Right atrium auricular region (tissue), 2 donors: Measurements from ENCODE around the gene ATP5PD. TPM values are rescaled to one million over a fixed set of nuclear protein-coding genes. Genes with fewer than 3 reads are reported as not detected.

Experiments
- DNase-seq: peaks from one replicate; pipeline ENCODE4 v3.0.0-alpha.2; 2019; ENCODE audit warnings: low spot score
- H3K27ac ChIP-seq, 2 donors: fragments of 200-600 bp; sonication (generic); 1 replicate in 1 of 2; 2 replicates in 1 of 2; pipeline ENCODE4 v1.5.1; 2016 to 2019
- H3K27me3 ChIP-seq, 2 donors: fragments of 200-600 bp; sonication (generic); one replicate each; pipeline versions ENCODE4 v1.5.1 to v1.6.0; 2017 to 2019
- H3K36me3 ChIP-seq: fragments of 200-600 bp; sonication (generic); one replicate; pipeline ENCODE4 v1.5.1; 2016
- H3K4me1 ChIP-seq, 2 donors: fragments of 200-600 bp; sonication (generic); one replicate each; pipeline versions ENCODE4 v1.5.1 to v1.6.0; 2017 to 2019
- H3K4me3 ChIP-seq, 2 donors: fragments of 200-600 bp; sonication (generic); 1 replicate in 1 of 2; 2 replicates in 1 of 2; pipeline ENCODE4 v1.5.1; 2017 to 2019; ENCODE audit warnings: mild to moderate bottlenecking in 1 of 2, moderate library complexity in 1 of 2
- H3K9me3 ChIP-seq, 2 donors: fragments of 200-600 bp; sonication (generic); one replicate each; pipeline ENCODE4 v1.5.1; 2019
- CTCF ChIP-seq, 2 donors: fragments of 200-600 bp; sonication (generic); IDR thresholded peaks; one replicate each; pipeline ENCODE4 v1.5.1; 2019; ENCODE audit warnings: antibody characterized with exemption in 2 of 2
- total RNA-seq, 2 donors: library from RNA; depleted of rRNA; stranded (reverse); fragments of >200 nt; gene quantifications; one replicate each; pipeline ENCODE4 v1.1.0, GENCODE V29; 2016

The ATP5PD gene
- total RNA-seq, 2 donors from 2014 or later = 675 to 871 TPM

- H3K9me3 ChIP-seq = no peaks in the 10 kb centered on the region
- no peaks in the 10 kb centered on the region for H3K27me3 ChIP-seq
- no peak overlapping the region for H3K4me3 ChIP-seq
- no peaks in the 10 kb centered on the region for H3K36me3 ChIP-seq
- peaks cover 5 to 49% of the 10 kb centered on the region in 2 donors for H3K4me1 ChIP-seq
- peak overlapping the region; percentile 2 to 96 for H3K27ac ChIP-seq
- no peak for TF ChIP-seq CTCF (IDR thresholded peaks at IDR 0.05)
- no peak for DNase-seq
Measured at GRCh38 chr17:75086496-75087181, 39.9 kb upstream of the ATP5PD start.

DNA sequence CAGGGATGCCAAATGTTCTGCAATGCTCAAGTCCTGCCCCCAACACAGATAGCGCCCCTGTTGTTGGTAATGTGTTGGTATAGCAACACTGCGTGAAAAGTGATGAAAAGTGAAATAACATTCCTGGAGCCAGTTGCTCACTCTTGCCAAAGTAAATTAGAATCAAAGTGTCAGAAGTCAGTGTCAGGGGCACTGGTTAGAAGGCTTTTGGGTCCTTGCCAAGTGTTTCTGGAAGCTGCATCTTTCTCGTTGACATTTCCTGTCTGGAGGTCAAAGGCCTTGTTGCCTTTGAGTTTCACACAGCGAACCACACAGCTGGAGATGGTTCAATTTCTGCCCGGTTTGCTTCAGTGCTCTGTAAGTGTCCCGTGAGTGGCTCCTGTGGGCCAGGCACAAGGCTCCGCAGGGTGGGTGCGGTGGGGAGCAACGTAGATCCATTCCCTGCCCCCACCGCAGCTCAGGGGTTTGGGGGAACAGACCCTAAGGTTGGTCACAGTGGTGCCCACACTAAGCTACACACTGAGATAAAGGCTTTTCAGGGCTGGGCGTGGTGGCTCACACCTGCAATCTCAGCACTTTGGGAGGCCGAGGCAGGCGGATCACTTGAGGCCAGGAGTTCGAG, 37.4 kb upstream of the ATP5PD start:
- no peak for TF ChIP-seq CTCF (IDR thresholded peaks at IDR 0.05)
- Histone ChIP-seq H3K9me3 (no peaks in the 10 kb centered on the region), H3K4me3 (no peak overlapping the region), H3K4me1 (peaks cover 5 to 41% of the 10 kb centered on the region in 2 donors), H3K27ac (peak overlapping the region in 1 of 2 donors; percentile 61), H3K36me3 (no peaks in the 10 kb centered on the region), H3K27me3 (no peaks in the 10 kb centered on the region)
- no peak for DNase-seq

DNA sequence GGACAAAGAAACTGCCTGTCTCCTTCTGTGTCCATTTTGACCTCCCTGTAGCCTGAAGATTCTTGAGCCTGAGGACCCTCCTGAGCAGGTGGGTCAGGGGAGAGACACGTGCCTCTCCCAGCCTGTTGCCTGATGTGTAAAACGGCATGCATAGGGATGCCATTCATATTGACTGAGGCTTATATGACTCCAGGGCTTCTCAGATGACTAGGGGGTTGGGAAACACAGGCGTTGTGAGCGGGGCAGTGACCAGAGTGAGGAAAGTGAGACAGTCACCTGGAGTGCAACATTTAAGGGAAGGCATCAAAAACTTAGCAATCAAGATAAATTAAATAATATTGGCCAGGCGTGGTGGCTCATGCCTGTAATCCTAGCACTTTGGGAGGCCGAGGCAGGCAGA, 35.9 kb upstream of the ATP5PD start:
- H3K4me1 ChIP-seq = peaks cover 0 to 43% of the 10 kb centered on the region in 2 donors
- H3K27ac ChIP-seq = no peak overlapping the region
- H3K36me3 ChIP-seq = no peaks in the 10 kb centered on the region
- no peak overlapping the region for H3K4me3 ChIP-seq
- no peak for DNase-seq
- no peaks in the 10 kb centered on the region for H3K9me3 ChIP-seq
- no peaks in the 10 kb centered on the region for H3K27me3 ChIP-seq
- TF ChIP-seq CTCF (IDR thresholded peaks at IDR 0.05) = no peak

DNA sequence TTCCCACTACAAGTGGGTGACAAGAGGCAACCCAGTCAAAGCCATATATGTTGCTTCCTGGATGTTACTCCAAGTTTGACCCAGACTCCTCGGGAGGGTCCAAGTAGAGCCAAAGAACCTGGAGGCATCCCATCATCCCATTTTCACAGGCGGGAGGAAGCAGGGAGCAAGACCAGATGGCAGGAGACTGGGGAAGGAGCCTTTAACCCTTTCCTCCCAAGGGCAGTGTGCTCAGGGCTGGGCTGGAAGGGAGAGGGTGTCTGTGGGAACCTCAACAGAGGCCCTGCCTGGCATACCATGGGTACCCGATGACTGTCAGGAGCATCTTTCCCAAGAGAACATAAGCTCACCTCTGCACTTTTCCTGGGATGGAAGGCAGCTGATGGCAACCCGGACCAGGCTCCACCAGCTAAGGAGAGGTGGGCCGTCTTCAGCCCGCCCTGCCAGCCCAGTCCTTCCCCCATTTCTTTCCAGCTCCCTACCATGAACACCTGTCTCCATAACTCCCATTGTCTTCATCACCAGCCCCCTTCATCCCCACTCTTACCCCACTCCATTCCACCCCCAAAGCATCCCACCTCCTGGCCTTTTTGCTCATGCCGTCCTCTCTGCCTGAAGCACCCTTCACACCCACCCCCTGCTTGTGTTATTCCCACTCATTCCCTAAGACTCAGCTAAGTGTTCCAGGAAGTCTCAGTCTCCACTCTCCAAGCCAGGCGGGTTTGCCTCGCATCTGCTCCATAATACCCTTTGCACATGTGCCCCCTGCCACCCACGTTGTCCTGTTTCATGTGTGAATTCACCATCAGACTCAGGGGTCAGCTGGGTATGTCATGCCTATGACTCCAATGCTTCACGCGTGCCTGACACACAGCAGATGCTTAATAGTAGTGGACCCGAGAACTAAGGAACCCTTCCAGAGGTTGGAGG, 35.1 kb upstream of the ATP5PD start:
- Histone ChIP-seq H3K27me3 (no peaks in the 10 kb centered on the region), H3K27ac (no peak overlapping the region), H3K4me3 (no peak overlapping the region), H3K4me1 (peaks cover 0 to 41% of the 10 kb centered on the region in 2 donors), H3K9me3 (no peaks in the 10 kb centered on the region), H3K36me3 (no peaks in the 10 kb centered on the region)
- TF ChIP-seq CTCF (IDR thresholded peaks at IDR 0.05) = no peak
- DNase-seq = no peak

- Histone ChIP-seq H3K27ac (peak overlapping the region; percentile 83 to 97), H3K27me3 (no peaks in the 10 kb centered on the region), H3K36me3 (no peaks in the 10 kb centered on the region), H3K4me3 (no peak overlapping the region), H3K4me1 (peaks cover 0 to 41% of the 10 kb centered on the region in 2 donors), H3K9me3 (no peaks in the 10 kb centered on the region)
- TF ChIP-seq CTCF (IDR thresholded peaks at IDR 0.05) = no peak
- no peak for DNase-seq
Measured at GRCh38 chr17:75079023-75079373, 32.2 kb upstream of the ATP5PD start.
